GM21717 (cell line): ENCODE data around the gene DNASE1.
"Not testable (repeated sequence)": the region's sequence is repeated elsewhere in the genome, so short reads cannot be mapped to it uniquely, and the experiment has no call there.

ENCODE experiments used
- ATAC-seq: cut with Tn5 transposase; IDR thresholded peaks from one replicate; pipeline ENCODE4 v1.9.1; 2021; ENCODE audit warnings: mild to moderate bottlenecking, moderate library complexity; ENCODE audit not compliant: unreplicated experiment

The DNASE1 gene

DNA sequence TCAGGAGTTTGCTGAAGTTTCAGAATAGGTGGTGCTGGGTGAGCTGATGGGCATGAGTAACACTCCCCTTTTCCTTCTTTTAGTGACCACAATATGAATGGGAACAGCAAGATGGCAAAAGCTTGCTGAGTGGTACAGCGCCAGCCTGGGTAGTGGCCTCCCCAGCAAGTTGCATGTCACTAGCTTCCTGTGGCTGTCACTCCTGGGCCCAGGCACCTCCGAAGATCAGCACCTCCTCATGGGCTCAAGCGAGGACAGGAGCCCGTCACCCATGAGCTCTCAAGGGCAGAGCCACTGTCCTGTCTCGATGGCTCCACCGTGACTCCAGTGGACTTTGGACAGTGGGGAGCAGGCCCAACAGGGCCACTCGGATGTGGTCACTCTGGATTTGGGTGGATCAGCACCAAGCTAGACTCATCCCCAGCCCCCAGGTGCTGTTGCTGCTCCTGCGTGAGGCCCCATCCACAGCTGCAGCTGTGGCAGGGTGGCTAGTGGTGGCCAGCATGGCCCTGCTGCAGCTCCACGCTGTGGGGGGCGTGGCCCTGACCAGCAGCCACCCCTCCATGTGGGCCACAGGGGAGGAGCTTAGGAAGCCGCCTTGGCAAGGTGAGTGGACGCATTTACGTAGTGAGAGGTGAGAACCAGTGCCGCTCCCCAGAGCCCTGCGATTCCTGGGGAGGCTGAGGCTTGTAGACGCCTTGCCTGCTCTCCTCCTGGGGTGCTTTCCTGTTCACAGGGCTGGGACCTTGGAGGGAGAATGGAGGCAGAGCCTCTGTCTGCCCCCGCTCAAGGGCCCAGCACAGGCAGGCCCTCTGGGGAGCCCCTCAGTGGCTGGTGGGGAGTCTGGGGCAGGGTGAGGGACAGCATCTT is 13.6 kb upstream of the DNASE1 start:
- no peak for ATAC-seq

DNA sequence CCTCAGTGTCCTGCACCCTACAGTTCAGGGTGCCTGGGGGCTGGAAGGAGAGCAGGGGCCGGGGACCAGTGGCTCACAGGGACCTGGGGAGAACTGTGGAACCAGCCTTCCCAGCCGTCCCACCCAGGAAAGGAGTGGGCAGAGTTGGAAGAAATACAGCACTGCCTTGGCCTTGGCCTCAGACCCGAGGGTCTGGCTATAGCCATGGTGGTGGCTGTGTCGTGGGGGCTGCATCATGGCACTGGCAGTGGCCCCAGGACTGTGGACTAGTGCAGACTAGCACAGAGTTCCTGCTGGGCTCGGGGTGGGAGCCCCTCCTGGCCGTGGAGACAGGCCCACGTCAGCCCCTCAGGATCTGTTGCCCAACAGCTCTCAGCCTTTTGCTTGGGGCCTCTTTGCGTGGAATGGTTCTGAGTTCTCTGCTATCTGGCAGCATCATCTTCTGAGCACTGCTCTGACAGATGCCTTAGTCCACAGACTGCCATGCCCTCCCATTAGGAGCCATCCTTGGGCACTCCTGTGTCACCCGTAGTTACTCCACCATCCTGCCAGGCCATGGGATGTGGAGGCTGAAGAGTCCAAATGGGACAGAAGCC is 12.6 kb upstream of the DNASE1 start:
- no peak for ATAC-seq

DNA sequence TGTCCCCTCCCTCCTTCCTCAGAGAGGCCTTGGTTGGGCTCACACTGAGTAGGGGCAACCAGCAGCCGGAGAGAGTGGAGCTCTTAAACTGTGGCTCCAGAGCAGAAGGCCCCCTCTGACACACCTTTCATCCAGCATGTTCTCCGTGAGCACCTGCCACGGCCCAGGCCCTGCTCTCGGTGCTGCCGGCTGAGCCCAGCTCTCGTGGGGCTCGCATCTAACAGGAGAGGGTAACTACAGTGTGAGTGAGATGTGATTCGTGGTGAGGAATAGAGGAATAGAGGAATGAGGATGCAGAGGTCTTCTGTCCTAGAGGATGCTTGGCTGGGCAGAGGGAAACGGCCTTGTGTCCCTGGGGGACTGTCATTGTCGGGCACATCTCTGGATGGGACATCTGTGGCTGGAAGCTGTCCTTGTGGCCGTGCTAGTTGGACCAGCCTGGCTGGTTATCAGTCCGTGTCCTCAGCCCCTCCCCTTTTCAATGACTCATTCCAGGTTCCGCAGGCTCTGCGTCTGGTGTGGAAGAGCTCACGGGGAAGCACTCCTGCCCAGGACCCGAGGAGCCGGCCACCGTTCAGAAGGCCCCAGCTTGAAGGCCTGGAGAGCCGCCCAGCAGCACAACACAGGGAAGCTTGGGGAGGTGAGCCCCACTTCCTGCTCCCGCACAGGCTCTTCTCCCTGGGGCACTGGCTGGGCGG is 11.9 kb upstream of the DNASE1 start:
- ATAC-seq: no peak

DNA sequence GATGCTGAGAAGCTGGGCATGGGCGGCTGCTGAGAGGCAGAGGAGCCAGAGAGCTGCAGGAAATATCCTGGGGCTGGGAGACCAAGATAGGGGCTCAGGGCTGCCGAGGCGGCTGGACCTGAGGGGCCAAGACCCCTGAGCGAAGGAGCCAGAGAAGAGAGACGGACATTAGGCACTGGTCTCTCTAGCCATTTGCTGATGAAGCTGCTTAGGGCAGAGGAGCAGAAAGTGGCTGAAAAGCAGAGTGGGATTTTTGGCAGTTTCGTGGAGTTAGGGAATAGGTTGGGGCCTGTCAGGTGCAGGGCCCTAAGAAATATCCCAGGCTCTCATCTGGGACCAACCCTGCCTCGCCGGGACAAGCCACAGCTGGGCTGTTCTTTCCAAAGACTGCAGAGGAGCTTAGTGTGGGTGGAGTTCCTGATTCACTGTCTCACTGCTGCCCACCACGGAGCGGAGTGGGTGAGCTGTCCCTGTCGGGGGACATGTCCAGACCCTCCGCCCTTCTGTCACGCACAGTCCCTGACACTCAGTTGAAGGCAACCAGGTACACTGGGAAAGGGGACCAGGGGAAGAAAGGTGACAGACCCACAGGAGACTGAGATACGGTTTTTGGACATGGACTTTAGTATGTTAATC is 11.3 kb upstream of the DNASE1 start:
- no peak for ATAC-seq

DNA sequence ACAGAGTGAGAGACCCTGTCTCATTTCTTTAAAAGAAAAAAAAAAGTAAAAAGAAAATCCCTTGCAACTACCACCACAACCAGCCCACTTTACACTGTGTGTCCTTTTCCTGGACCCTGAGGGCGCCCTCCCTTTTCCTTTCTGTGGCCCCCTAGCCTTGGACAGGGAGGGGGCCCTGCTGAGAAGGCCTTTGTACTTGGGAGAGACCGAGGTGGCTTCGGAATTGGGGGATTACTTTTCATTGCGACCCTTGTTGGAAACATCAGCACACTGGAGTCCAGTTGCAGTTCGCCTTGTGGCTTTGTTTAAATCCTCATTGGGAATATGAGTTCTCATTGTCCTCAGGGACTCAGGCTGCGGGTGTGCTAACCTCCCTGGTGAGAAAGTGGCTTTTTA is 9.4 kb upstream of the DNASE1 start:
- ATAC-seq: no peak

DNA sequence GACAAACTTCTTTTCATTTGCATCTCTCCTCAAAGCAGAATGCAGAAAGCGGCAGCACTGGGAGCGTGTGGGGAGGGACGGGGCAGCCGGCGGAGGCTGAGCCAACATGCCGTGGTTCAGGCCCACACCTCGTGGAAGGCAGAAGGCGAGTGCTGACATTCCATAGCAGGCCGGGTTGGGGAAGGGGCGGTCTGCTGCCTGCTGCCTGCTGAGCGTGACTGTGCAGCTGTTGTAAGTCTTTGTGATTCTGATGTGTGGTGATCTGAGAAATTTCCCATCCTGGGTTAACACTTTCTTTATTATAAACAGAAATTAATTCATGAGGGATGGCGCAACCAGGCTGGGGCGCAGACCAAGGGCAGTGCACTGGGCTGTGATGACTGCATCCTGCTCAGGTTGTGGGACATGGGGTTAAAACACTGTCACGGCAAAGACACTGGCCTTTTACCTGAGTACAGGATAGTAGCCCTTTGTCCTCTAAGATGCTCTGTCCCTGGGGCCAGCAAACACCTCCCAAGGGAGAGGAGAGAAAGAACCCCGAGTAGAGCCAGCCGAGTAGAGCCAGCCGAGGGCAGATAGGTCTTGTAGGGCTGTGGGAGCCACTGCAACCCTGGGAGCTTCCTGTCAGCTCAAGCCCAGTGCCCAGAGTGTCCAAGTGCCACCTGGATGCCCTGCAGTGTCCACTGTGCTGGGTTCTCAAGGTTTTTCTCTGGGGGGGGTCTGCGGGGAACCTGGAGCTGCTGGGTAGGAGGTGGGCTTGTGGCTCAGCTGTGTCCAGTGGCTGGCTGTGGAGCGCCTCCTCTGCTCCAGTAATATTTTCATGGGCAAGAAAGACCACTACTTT is 8.8 kb upstream of the DNASE1 start:
- ATAC-seq: no peak

DNA sequence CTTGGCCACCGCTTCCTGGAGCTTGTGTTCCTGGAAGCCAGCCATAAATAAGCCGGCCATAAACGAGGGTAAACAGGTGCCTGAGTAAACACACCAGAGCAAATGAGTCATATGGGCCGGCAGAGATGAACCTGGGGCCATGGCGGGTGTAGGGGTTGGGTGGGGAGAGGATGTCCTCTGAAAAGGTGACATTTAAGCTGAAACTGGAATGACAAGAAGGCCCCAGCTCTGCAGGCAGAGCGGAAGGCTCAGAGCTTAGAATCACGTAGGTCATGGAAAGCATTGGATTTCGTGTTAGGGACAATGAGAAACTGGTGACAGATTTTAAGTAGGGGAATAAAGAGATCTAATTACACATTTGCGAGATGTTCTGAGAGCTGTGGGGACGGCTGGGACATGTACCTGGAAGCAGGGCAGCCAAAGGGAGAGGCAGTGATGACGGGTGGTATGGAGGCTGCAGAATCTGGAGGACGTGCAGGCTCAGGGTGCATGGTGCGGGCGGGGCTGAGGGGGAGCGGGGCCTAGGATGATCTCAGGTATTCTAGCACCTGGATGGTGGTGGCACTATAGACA is 8.1 kb upstream of the DNASE1 start:
- ATAC-seq: no peak

DNA sequence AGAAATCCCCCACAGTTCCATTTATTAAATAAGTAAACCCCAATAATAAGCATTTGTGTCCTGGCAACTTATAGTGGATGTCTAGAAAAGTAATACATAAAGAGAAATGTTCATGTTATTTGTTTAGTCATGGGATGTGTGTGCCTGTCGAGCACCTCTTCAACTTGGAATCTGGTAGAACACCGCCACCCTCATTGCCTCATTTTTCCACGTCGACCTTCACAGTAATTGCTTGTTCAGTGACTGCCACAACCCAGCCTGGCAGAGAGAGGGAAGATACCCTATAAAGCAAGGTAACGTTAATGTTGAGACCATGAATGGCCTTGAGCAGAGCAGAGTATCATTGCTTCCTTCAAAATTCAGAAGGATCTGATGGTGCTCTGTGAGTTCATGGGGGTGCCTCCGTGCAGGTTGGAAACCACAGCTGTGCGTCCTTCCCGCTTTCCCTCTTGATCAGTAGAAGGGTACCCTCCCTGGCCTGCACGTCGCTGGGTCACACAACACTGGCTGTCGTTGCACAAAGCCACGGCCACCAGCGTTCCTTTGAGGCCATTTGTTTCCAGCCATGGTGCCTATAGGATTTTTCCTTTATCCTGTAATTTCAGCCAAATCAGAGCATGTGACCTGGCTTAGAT is 3.7 kb upstream of the DNASE1 start:
- no peak for ATAC-seq

DNA sequence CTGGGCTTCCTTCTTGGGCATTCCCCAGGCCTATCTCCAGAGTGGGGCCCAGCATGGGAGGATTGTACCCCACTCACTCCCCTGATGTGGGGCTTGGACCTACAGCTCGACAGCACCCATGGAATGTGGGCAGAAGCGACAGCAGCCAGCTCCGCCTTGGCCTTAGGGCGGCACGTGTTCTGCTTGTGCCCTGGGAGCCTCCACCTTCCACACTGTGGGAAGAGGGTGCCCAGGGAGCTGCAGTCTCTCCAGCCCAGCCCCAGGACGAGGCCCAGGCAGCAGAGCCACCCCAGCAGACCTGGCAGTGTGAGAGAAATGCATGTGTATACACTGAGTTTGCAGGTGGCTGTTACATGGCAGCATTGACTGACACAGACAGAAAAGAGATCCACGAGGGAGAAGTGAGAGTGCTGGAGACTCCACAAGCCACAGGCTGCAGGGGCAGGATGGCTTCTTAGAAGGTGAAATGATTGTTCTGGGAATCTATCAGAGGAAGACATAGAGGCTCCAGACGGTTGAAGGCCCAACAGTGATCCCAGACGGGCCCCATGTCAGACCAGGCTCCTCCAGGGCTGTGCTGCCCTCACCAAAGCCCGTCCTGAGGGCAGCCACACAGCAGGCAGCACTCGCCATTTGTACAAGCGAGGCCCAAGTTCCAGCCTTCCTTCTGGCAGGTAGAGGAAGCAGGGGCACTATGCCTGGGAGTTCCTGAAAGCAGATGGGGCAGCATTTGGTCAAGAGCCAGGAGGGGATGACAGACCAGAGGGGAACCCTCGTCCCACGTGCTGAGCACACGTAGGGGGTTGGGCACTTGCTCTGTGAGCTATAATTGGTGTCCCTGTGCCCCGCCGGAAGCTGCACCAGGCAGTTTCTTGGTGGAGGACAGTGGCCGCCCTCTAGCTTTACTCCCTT is 2.8 kb upstream of the DNASE1 start:
- no peak for ATAC-seq

DNA sequence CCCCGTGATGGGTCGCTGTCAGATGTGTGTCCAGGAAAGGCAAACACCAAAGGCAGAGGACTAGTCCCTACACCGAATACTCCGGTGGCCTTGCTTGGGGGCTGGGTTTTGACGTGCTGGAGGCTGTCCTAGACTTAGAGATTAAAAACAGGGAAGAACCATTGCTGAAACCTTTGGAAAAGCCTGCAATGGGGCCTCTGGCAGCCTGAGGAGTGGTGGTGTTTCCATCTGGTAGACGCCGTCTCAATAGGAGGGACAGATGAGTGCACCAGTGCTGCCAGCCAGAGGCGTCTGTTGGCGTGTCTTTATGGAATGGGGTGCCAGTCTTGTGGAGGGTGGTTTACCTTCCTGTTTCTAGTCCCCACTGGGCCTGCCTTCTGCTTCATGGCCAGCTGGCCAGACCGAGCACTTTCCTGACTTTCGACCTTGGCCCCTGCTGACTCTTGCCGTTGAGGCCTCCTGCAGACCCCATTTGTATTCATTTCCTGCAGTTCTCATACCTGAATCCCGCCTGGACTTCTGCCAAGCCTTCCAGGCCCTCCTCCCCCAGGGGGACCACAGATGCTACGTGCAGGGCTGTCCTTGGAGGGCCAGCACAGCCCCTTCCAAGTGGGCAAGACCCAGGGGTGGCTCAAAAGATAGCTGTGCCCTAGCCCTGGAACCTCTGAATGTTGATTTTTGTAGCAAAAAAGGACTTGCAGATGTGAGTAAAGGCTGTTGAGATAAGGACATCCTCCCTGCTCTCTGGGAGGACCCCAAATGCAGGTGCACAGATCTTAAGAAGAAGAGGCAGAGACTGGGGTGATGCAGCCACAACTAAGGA is 1.9 kb upstream of the DNASE1 start:
- no peak for ATAC-seq

DNA sequence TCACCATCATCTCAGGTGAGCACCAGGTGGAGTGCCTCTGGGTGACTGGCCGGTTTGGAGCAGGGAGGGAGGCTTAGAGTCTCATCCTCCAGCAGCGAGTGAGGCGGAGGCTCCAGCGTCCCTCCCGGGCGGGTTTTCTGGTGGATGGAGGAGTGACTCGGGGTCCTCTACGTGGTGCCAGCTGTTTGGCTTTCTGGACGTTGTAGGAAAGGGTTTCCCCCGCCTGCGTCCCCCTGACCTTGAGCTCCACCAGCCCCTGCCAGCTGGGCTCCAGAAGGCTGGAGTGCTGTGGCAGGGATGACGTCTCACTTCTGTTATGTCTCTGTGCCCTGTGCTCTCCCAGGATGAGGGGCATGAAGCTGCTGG is 522 bp downstream of the DNASE1 start:
- ATAC-seq: no peak

DNA sequence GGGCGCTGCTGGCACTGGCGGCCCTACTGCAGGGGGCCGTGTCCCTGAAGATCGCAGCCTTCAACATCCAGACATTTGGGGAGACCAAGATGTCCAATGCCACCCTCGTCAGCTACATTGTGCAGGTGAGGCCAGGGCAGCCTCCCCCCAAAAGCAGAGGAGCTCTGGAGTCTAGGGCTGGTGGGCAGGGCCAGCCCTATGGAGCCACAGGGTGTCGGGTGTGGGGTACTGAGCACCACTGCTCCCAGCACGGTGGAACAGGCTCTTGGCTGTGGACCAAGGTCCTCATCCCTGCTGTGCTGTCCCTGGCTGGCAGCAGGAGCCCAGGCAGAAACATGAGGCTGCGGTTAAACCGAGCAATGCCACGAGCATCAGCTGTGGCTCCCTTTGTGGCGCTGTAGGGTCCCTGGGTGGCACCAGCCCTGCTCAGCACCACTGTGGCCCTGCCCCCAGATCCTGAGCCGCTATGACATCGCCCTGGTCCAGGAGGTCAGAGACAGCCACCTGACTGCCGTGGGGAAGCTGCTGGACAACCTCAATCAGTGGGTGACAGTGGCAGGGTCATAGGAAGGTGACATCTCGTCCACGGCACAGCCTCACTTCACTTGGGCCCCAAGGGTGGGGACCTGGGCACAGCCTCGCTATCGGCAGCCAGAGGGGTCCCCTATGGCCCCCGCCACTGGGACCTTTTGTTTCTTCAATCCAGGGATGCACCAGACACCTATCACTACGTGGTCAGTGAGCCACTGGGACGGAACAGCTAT is 1.1 kb downstream of the DNASE1 start:
- no peak for ATAC-seq

DNA sequence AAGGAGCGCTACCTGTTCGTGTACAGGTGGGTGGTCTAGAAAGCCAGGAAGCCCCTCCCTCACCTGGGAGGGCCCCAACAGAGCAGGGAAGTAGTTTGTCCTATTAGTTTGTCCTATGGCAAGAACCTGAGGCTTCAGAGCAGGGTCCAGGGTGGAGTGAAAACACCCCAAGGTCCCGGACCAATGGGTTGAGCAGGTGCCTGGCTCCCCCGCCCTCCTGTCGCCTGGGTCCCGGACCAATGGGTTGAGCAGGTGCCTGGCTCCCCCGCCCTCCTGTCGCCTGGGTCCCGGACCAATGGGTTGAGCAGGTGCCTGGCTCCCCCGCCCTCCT is 1.6 kb downstream of the DNASE1 start:
- not testable (repeated sequence) for ATAC-seq

DNA sequence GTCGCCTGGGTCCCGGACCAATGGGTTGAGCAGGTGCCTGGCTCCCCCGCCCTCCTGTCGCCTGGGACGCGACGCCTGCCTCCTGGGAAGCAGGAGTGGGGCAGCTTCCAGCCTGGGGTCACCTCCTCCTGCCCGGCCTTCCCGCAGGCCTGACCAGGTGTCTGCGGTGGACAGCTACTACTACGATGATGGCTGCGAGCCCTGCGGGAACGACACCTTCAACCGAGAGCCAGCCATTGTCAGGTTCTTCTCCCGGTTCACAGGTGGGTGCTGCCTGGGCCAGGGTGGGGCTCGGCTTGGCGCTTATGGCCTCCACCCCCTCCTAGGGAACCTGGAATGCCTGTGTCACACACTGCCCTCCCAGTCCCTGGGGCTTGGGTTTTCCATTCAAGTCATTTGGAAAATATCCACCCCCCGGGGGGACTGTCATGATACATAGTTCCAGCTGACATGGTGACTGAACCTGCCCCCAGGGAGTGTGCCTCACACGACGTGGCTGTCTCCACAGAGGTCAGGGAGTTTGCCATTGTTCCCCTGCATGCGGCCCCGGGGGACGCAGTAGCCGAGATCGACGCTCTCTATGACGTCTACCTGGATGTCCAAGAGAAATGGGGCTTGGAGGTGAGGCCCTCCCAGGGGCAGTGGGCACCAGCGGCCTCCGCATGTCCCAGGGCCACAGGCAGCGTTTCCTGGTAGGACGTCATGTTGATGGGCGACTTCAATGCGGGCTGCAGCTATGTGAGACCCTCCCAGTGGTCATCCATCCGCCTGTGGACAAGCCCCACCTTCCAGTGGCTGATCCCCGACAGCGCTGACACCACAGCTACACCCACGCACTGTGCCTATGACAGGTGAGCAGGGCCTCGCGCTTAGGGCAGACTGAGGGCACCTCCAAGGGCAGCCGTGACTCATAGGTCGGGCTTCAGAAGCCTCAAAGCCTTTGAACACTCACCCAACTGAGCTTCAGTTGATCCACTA is 2.3 kb downstream of the DNASE1 start:
- no peak for ATAC-seq

DNA sequence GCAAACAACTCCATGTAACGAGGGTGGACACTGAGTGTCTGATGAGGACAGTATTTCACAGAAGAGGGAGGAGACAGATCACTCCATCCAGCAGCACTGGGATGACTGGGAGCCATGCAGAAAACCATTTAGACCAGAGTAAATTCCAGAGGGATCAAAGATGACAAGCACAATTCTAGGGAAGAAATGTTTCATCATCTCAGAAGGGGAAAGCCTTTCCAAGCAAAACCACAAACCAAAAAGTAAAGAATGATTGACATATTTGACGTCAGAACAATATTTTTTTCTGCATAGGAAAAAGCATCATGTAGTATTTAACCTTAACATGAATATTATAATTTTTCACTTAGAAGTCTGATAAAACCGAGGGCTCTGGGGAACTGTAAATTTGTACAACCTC is 4.8 kb downstream of the DNASE1 start:
- ATAC-seq: no peak

DNA sequence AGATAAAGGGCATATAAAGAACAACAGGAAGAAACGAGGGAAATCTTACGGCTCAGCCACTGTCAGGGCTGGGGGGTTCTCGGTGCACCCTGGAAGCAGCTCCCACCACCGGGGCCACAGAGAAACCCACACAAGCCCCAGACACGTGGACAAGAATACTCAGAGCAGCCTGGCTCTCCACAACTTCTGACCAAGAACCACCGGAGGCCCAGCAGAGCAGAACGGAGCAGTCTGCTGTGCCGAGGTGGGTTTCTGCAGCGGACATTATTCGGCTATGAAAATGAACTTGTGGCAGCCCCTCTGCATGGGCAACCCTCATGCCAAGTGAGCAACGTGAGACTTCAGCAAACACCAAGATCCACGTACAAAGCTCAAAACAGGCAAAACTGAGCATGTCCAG is 6.8 kb downstream of the DNASE1 start:
- ATAC-seq: no peak
